Kidney epithelial cell (primary cell): ENCODE measurements around the gene MACF1. TPM values are rescaled to one million over a fixed set of nuclear protein-coding genes. Genes with fewer than 3 reads are reported as not detected.
"Not testable (repeated sequence)": the region's sequence is repeated elsewhere in the genome, so short reads cannot be mapped to it uniquely, and the experiment has no call there.

ENCODE experiments used
- DNase-seq: peaks from one replicate; pipeline ENCODE4 v3.0.0-alpha.2; 2010; ENCODE audit warnings: low read depth
- H3K27me3 ChIP-seq: 2 replicates; pipeline ENCODE4 v1.6.0; 2011; ENCODE audit warnings: low read length; ENCODE audit not compliant: control insufficient read depth, insufficient read depth
- H3K36me3 ChIP-seq: 2 replicates; pipeline ENCODE4 v1.5.1; 2011; ENCODE audit warnings: low read length; ENCODE audit not compliant: control insufficient read depth, insufficient read depth
- H3K4me3 ChIP-seq: 2 replicates; pipeline ENCODE4 v1.5.1; 2011; ENCODE audit warnings: low read depth, mild to moderate bottlenecking, control low read depth, low read length
- CTCF ChIP-seq: IDR thresholded peaks from 2 replicates; pipeline ENCODE4 v1.5.1; 2011; ENCODE audit warnings: mild to moderate bottlenecking, moderate library complexity, low read length, control low read depth, inconsistent platforms; ENCODE audit not compliant: insufficient read depth, poor library complexity, severe bottlenecking
- total RNA-seq: library from RNA; depleted of rRNA; stranded (reverse); fragments of >200 nt; gene quantifications from 2 replicates; pipeline ENCODE4 v1.2.3, GENCODE V29; 2015

Gene MACF1
- total RNA-seq, 1 donor from 2014 or later: 279 TPM

- TF ChIP-seq CTCF: no peak
- DNase-seq: no peak
Measured at GRCh38 chr1:39452540-39452939, 248.0 kb downstream of the MACF1 start.

GRCh38 chr1:39453603-39454002 is 249.1 kb downstream of the MACF1 start:
- TF ChIP-seq CTCF: no peak
- DNase-seq: no peak
- no peaks in the 10 kb centered on the region for H3K27me3 ChIP-seq
- H3K36me3 ChIP-seq: peaks cover 8% of the 10 kb centered on the region
- H3K4me3 ChIP-seq: no peak overlapping the region

More at GRCh38 chr1:39452540-39452939, 248.0 kb downstream of the MACF1 start:
- Histone ChIP-seq H3K4me3 (no peak overlapping the region), H3K36me3 (peaks cover 8% of the 10 kb centered on the region), H3K27me3 (no peaks in the 10 kb centered on the region)

- H3K36me3 ChIP-seq: peaks cover 12% of the 10 kb centered on the region
- no peak for TF ChIP-seq CTCF
Measured at GRCh38 chr1:39458991-39459390, 254.5 kb downstream of the MACF1 start.

GRCh38 chr1:39462074-39462473 is 257.6 kb downstream of the MACF1 start:
- Histone ChIP-seq H3K4me3 (no peak overlapping the region), H3K27me3 (no peaks in the 10 kb centered on the region), H3K36me3 (peaks cover 9% of the 10 kb centered on the region)
- no peak for TF ChIP-seq CTCF
- no peak for DNase-seq

More at GRCh38 chr1:39458991-39459390, 254.5 kb downstream of the MACF1 start:
- DNase-seq: no peak
- Histone ChIP-seq H3K4me3 (no peak overlapping the region), H3K27me3 (no peaks in the 10 kb centered on the region)

GRCh38 chr1:39466413-39467107 is 262.1 kb downstream of the MACF1 start:
- no peak for TF ChIP-seq CTCF
- Histone ChIP-seq H3K36me3 (peaks cover 6% of the 10 kb centered on the region), H3K27me3 (no peaks in the 10 kb centered on the region), H3K4me3 (no peak overlapping the region)
- no peak for DNase-seq

GRCh38 chr1:39467108-39467720 is 262.7 kb downstream of the MACF1 start:
- not testable (repeated sequence) for H3K36me3 ChIP-seq, DNase-seq

More at GRCh38 chr1:39467108-39467720, 262.7 kb downstream of the MACF1 start:
- not testable (repeated sequence) for H3K27me3 ChIP-seq, H3K4me3 ChIP-seq
